ENCODE data around the gene BABAM2. TPM values are rescaled to one million over a fixed set of nuclear protein-coding genes. Genes with fewer than 3 reads are reported as not detected.

The BABAM2 gene
- total RNA-seq, 4 donors from 2014 or later, result 33.2 to 70.3 (median 38.6) TPM

GRCh38 chr2:27849558-27850205, 40.8 kb upstream of the BABAM2 start:
- 97 to 100% methylated on average over 3 of the region's 3 CpGs for WGBS, 2 donors
- H3K9me3 ChIP-seq, result no peaks in the 10 kb centered on the region
- no peak for TF ChIP-seq CTCF (IDR thresholded peaks at IDR 0.05)
- no peak for TF ChIP-seq POLR2A (IDR thresholded peaks at IDR 0.05)
- peaks cover 0 to 4% of the 10 kb centered on the region in 2 donors for H3K36me3 ChIP-seq
- peaks cover 8 to 10% of the 10 kb centered on the region in 2 donors for H3K4me1 ChIP-seq
- no peak overlapping the region for H3K4me3 ChIP-seq (replicated peaks in 1 of 3)
- H3K27ac ChIP-seq, result no peak overlapping the region
- DNase-seq, result no peak
- intact Hi-C loops (cut with DNase I), result no loop called here
- H3K27me3 ChIP-seq, result no peaks in the 10 kb centered on the region

GRCh38 chr2:27852691-27853090, 37.8 kb upstream of the BABAM2 start:
- H3K4me1 ChIP-seq, result peaks cover 10 to 14% of the 10 kb centered on the region in 2 donors
- no peaks in the 10 kb centered on the region for H3K27me3 ChIP-seq
- no peak overlapping the region for H3K27ac ChIP-seq
- H3K9me3 ChIP-seq, result no peaks in the 10 kb centered on the region
- no peak overlapping the region for H3K4me3 ChIP-seq (replicated peaks in 1 of 3)
- TF ChIP-seq POLR2A (IDR thresholded peaks at IDR 0.05), result no peak
- TF ChIP-seq CTCF (IDR thresholded peaks at IDR 0.05), result no peak
- DNase-seq, result no peak
- intact Hi-C loops (cut with DNase I), result no loop called here
- no peaks in the 10 kb centered on the region for H3K36me3 ChIP-seq
- WGBS, 2 donors, result 97% methylated on average over 1 of the region's 1 CpG

GRCh38 chr2:27854229-27854862, 36.2 kb upstream of the BABAM2 start:
- Histone ChIP-seq H3K4me1 (peaks cover 10 to 14% of the 10 kb centered on the region in 2 donors), H3K9me3 (no peaks in the 10 kb centered on the region), H3K27ac (no peak overlapping the region), H3K4me3 (replicated peaks in 1 of 3) (no peak overlapping the region), H3K36me3 (no peaks in the 10 kb centered on the region), H3K27me3 (no peaks in the 10 kb centered on the region)
- no peak for DNase-seq
- WGBS, 2 donors, result 88 to 89% methylated on average over 3 of the region's 3 CpGs
- TF ChIP-seq POLR2A (IDR thresholded peaks at IDR 0.05) (no peak), CTCF (IDR thresholded peaks at IDR 0.05) (no peak)
- intact Hi-C loops (cut with DNase I), result no loop called here

GRCh38 chr2:27855476-27855875, 35.1 kb upstream of the BABAM2 start:
- Histone ChIP-seq H3K36me3 (no peaks in the 10 kb centered on the region), H3K9me3 (no peaks in the 10 kb centered on the region), H3K4me3 (replicated peaks in 1 of 3) (no peak overlapping the region), H3K27me3 (no peaks in the 10 kb centered on the region), H3K27ac (no peak overlapping the region), H3K4me1 (peaks cover 7 to 14% of the 10 kb centered on the region in 2 donors)
- DNase-seq, result no peak
- intact Hi-C loops (cut with DNase I), result no loop called here
- TF ChIP-seq POLR2A (IDR thresholded peaks at IDR 0.05) (no peak), CTCF (IDR thresholded peaks at IDR 0.05) (no peak)

- Histone ChIP-seq H3K4me3 (replicated peaks in 1 of 3) (no peak overlapping the region), H3K9me3 (no peaks in the 10 kb centered on the region), H3K4me1 (peaks cover 0 to 6% of the 10 kb centered on the region in 2 donors), H3K36me3 (no peaks in the 10 kb centered on the region), H3K27ac (no peak overlapping the region), H3K27me3 (no peaks in the 10 kb centered on the region)
- intact Hi-C loops (cut with DNase I), result no loop called here
- no peak for DNase-seq
- TF ChIP-seq POLR2A (IDR thresholded peaks at IDR 0.05) (no peak), CTCF (IDR thresholded peaks at IDR 0.05) (no peak)
- WGBS, 2 donors, result 69 to 76% methylated on average over 3 of the region's 3 CpGs
These were observed 34.1 kb upstream of the BABAM2 start for GRCh38 chr2:27856386-27856785.

All from thyroid gland (tissue), 4 donors.